ENCODE data around the gene SCFD2.

DNA sequence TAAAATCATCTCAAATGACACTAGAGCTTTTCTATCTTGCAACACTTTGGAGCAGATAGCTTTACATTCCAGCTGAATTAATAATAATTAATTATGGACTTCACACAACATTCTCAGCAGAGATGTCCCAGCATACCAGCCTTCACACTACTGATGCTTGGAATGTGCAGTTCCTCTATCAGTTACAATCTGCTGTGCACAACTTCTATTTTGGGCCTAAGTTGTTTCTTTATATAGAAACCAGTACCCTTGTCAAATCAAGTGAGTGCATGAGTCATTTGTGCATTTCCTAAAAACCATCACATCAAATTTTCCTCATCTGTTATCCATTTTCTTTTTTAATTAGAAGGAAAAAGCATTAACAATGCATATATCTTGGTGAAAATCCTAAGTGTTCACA lies 512.5 kb downstream of the SCFD2 start:
- TF ChIP-seq, protein P1, sequence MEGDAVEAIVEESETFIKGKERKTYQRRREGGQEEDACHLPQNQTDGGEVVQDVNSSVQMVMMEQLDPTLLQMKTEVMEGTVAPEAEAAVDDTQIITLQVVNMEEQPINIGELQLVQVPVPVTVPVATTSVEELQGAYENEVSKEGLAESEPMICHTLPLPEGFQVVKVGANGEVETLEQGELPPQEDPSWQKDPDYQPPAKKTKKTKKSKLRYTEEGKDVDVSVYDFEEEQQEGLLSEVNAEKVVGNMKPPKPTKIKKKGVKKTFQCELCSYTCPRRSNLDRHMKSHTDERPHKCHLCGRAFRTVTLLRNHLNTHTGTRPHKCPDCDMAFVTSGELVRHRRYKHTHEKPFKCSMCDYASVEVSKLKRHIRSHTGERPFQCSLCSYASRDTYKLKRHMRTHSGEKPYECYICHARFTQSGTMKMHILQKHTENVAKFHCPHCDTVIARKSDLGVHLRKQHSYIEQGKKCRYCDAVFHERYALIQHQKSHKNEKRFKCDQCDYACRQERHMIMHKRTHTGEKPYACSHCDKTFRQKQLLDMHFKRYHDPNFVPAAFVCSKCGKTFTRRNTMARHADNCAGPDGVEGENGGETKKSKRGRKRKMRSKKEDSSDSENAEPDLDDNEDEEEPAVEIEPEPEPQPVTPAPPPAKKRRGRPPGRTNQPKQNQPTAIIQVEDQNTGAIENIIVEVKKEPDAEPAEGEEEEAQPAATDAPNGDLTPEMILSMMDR (conservative IDR thresholded peaks at IDR 0.05; ENCODE audit: low read depth, low read length): no peak
- TF ChIP-seq EZH2 (IDR thresholded peaks at IDR 0.05; ENCODE audit: borderline replicate concordance, low read depth, low read length, poor library complexity, severe bottlenecking): no peak

All from A673 (cell line).